OCI-LY7 (cell line): ENCODE measurements around the gene ACTRT2. TPM values are rescaled to one million over a fixed set of nuclear protein-coding genes. Genes with fewer than 3 reads are reported as not detected.

Source experiments
- BruUV-seq: library from RNA; stranded (reverse); fragments of 400-500 nt; replicated peaks from 2 replicates; lab custom pipeline; 2021; lab: Mats Ljungman, UMichigan
- CTCF ChIA-PET: fragments of 300-600 bp; sonication (Branson Sonifier 250); formaldehyde crosslinking; loops from one replicate; lab custom pipeline; 2022; ENCODE audit warnings: antibody characterized with exemption; ENCODE audit not compliant: unreplicated experiment; lab: Charles Lee
- POLR2A ChIA-PET: fragments of 300-600 bp; sonication (Branson Sonifier 250); formaldehyde crosslinking; loops from one replicate; lab custom pipeline; 2022; ENCODE audit warnings: antibody characterized with exemption; lab: Charles Lee
- DNase-seq: peaks from one replicate; pipeline ENCODE4 v3.0.0-alpha.2; 2015; ENCODE audit warnings: low spot score
- H2AFZ ChIP-seq: fragments of 200-600 bp; sonication (generic), shearing (Covaris generic); 2 replicates; pipeline ENCODE4 v1.6.1; 2014; ENCODE audit warnings: mild to moderate bottlenecking, antibody characterized with exemption, low read length, moderate library complexity
- H3K27ac ChIP-seq: fragments of 200-600 bp; sonication (generic); 2 replicates; pipeline ENCODE4 v1.5.1; 2014; ENCODE audit warnings: mixed run types, low read depth, mild to moderate bottlenecking, moderate library complexity, low read length, inconsistent platforms; ENCODE audit not compliant: poor library complexity, severe bottlenecking
- H3K36me3 ChIP-seq: fragments of 200-600 bp; sonication (generic); 2 replicates; pipeline ENCODE4 v1.6.1; 2014; ENCODE audit warnings: mild to moderate bottlenecking, antibody characterized with exemption, low read length, moderate library complexity, mixed read lengths; ENCODE audit not compliant: insufficient read depth
- H3K4me1 ChIP-seq: fragments of 200-600 bp; sonication (generic); 2 replicates; pipeline ENCODE4 v1.5.1; 2014; ENCODE audit warnings: mild to moderate bottlenecking, low read length; ENCODE audit not compliant: insufficient read depth, poor library complexity, severe bottlenecking
- H3K4me2 ChIP-seq: fragments of 200-600 bp; sonication (generic); 2 replicates; pipeline ENCODE4 v1.6.1; 2014; ENCODE audit warnings: mild to moderate bottlenecking, low read length
- H3K4me3 ChIP-seq: fragments of 200-600 bp; sonication (generic); 2 replicates; pipeline ENCODE4 v1.5.1; 2014; ENCODE audit warnings: mild to moderate bottlenecking, low read depth, low read length; ENCODE audit not compliant: poor library complexity, severe bottlenecking
- H3K79me2 ChIP-seq: fragments of 200-600 bp; sonication (generic); 2 replicates; pipeline ENCODE4 v1.6.1; 2016; ENCODE audit warnings: low read depth, mild to moderate bottlenecking, low read length, moderate library complexity, mixed read lengths; ENCODE audit not compliant: insufficient read depth
- H3K9me2 ChIP-seq: fragments of 200-600 bp; sonication (generic); 2 replicates; pipeline ENCODE4 v1.6.1; 2016; ENCODE audit warnings: mild to moderate bottlenecking, low read length, mixed read lengths; ENCODE audit not compliant: insufficient read depth
- H3K9me3 ChIP-seq: fragments of 200-600 bp; sonication (generic); 2 replicates; pipeline ENCODE4 v1.6.1; 2014; ENCODE audit warnings: mild to moderate bottlenecking, mixed run types, low read length, mixed read lengths
- H4K20me1 ChIP-seq: fragments of 200-600 bp; sonication (generic); 2 replicates; pipeline ENCODE4 v1.6.1; 2014; ENCODE audit warnings: mild to moderate bottlenecking, antibody characterized with exemption, low read length, moderate library complexity, mixed read lengths; ENCODE audit not compliant: insufficient read depth
- EZH2phosphoT487 ChIP-seq: fragments of 200-600 bp; sonication (generic); IDR thresholded peaks from 2 replicates; pipeline ENCODE4 v1.6.1; 2018; ENCODE audit warnings: low read depth, borderline replicate concordance, mild to moderate bottlenecking, mixed run types, antibody characterized with exemption, low read length, moderate library complexity, mixed read lengths
- intact Hi-C: fragments of 100-400 bp; cut with micrococcal nuclease; formaldehyde crosslinking; loops from one replicate; pipeline ENCODE4 v1.10.0; 2022; ENCODE audit not compliant: unreplicated experiment
- total RNA-seq, 2 experiments: library from RNA; depleted of rRNA in 1 of 2; stranded (reverse); fragments of >200 nt in 1 of 2; shearing (Covaris generic) in 1 of 2; gene quantifications; 2 replicates each; pipeline ENCODE4 v1.2.3, GENCODE V29; 2014 to 2022
- TF ChIP-seq, protein P1 (sequence below): fragments of 200-600 bp; sonication (generic); conservative IDR thresholded peaks from 2 replicates; pipeline ENCODE4 v1.5.1; 2014; ENCODE audit warnings: mild to moderate bottlenecking, antibody characterized with exemption, low read length, moderate library complexity, mixed read lengths

The ACTRT2 gene
- total RNA-seq, 2 experiments from 2014 or later = not detected

- no TSS peak for BruUV-seq
- intact Hi-C loops = no loop called here
- Histone ChIP-seq H3K4me2 (no peak overlapping the region), H3K36me3 (no peaks in the 10 kb centered on the region), H4K20me1 (no peaks in the 10 kb centered on the region), H3K9me2 (no peaks in the 10 kb centered on the region), H3K9me3 (no peaks in the 10 kb centered on the region), H3K79me2 (no peaks in the 10 kb centered on the region), H3K4me3 (no peak overlapping the region), H2AFZ (no peak overlapping the region), H3K4me1 (no peaks in the 10 kb centered on the region), H3K27ac (no peak overlapping the region)
- no peak for DNase-seq
- POLR2A ChIA-PET = no interaction called here
- TF ChIP-seq, protein P1, sequence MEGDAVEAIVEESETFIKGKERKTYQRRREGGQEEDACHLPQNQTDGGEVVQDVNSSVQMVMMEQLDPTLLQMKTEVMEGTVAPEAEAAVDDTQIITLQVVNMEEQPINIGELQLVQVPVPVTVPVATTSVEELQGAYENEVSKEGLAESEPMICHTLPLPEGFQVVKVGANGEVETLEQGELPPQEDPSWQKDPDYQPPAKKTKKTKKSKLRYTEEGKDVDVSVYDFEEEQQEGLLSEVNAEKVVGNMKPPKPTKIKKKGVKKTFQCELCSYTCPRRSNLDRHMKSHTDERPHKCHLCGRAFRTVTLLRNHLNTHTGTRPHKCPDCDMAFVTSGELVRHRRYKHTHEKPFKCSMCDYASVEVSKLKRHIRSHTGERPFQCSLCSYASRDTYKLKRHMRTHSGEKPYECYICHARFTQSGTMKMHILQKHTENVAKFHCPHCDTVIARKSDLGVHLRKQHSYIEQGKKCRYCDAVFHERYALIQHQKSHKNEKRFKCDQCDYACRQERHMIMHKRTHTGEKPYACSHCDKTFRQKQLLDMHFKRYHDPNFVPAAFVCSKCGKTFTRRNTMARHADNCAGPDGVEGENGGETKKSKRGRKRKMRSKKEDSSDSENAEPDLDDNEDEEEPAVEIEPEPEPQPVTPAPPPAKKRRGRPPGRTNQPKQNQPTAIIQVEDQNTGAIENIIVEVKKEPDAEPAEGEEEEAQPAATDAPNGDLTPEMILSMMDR = no peak
- no peak for TF ChIP-seq EZH2phosphoT487
- CTCF ChIA-PET = no interaction called here
Measured at GRCh38 chr1:3018576-3018975, 2.7 kb upstream of the ACTRT2 start.

GRCh38 chr1:3019007-3019515 lies 2.2 kb upstream of the ACTRT2 start:
- no peaks in the 10 kb centered on the region for H4K20me1 ChIP-seq
- no peaks in the 10 kb centered on the region for H3K4me1 ChIP-seq
- H3K9me3 ChIP-seq = no peaks in the 10 kb centered on the region
- H3K27ac ChIP-seq = no peak overlapping the region
- H3K36me3 ChIP-seq = no peaks in the 10 kb centered on the region
- no peak overlapping the region for H3K4me3 ChIP-seq
- CTCF ChIA-PET = no interaction called here
- POLR2A ChIA-PET = no interaction called here
- H2AFZ ChIP-seq = no peak overlapping the region
- no peaks in the 10 kb centered on the region for H3K79me2 ChIP-seq
- H3K9me2 ChIP-seq = no peaks in the 10 kb centered on the region
- BruUV-seq = no TSS peak
- no peak for DNase-seq
- intact Hi-C loops = no loop called here
- TF ChIP-seq, protein P1 = no peak
- no peak for TF ChIP-seq EZH2phosphoT487
- H3K4me2 ChIP-seq = no peak overlapping the region

GRCh38 chr1:3019516-3020051 lies 1.7 kb upstream of the ACTRT2 start:
- Histone ChIP-seq H2AFZ (no peak overlapping the region), H3K4me1 (no peaks in the 10 kb centered on the region), H3K79me2 (no peaks in the 10 kb centered on the region), H4K20me1 (no peaks in the 10 kb centered on the region), H3K9me3 (no peaks in the 10 kb centered on the region), H3K36me3 (no peaks in the 10 kb centered on the region), H3K9me2 (no peaks in the 10 kb centered on the region), H3K4me3 (no peak overlapping the region), H3K27ac (no peak overlapping the region), H3K4me2 (no peak overlapping the region)
- BruUV-seq = no TSS peak
- CTCF ChIA-PET = no interaction called here
- TF ChIP-seq, protein P1 = no peak
- no peak for TF ChIP-seq EZH2phosphoT487
- DNase-seq = no peak
- POLR2A ChIA-PET = no interaction called here
- intact Hi-C loops = no loop called here
